AG09319 (cell line): ENCODE data around the gene DYNC2I2.
"Not testable (repeated sequence)": the region's sequence is repeated elsewhere in the genome, so short reads cannot be mapped to it uniquely, and the experiment has no call there.

Experiments
- DNase-seq: peaks from one replicate; pipeline ENCODE4 v3.0.0-alpha.2; 2010; ENCODE audit warnings: low read depth; ENCODE audit errors: extremely low read depth
- TF ChIP-seq, protein P1 (sequence below): IDR thresholded peaks from 2 replicates; pipeline ENCODE4 v1.5.1; 2011; ENCODE audit warnings: low read depth, mild to moderate bottlenecking, inconsistent platforms, low read length, moderate library complexity

The DYNC2I2 gene

DNA sequence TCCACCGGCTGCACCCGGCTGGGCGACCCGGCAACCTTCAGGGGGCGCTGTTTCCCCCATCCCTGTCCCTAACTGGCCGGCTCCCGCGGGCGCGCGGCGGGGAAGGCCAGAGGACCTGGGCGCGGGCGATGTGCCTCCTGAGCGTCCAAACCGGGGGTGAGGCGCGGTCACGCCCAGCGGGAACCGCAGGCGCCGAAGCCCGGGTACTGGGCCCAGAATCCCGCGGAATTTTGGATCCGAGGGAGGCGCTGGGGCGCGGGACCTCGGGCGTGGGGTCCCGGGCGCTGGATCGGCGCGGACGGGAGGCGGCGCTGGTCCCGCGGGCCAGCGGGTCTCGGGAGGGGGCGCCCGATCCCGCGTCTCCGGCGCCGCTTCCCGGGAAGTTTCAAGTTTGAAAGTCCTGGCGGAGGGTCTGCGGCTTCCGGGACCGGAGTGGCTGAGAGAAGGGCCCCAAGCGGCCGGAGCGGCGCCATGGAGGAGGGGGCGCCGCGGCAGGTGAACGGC is 45.9 kb upstream of the DYNC2I2 start, which contains the start of gene PKN3:
Gene PKN3, plus strand, starts transcription at position 59 of the 504 bp plus-strand sequence. Its CDS starts 413 bp downstream, at position 472.
- TF ChIP-seq, protein P1, sequence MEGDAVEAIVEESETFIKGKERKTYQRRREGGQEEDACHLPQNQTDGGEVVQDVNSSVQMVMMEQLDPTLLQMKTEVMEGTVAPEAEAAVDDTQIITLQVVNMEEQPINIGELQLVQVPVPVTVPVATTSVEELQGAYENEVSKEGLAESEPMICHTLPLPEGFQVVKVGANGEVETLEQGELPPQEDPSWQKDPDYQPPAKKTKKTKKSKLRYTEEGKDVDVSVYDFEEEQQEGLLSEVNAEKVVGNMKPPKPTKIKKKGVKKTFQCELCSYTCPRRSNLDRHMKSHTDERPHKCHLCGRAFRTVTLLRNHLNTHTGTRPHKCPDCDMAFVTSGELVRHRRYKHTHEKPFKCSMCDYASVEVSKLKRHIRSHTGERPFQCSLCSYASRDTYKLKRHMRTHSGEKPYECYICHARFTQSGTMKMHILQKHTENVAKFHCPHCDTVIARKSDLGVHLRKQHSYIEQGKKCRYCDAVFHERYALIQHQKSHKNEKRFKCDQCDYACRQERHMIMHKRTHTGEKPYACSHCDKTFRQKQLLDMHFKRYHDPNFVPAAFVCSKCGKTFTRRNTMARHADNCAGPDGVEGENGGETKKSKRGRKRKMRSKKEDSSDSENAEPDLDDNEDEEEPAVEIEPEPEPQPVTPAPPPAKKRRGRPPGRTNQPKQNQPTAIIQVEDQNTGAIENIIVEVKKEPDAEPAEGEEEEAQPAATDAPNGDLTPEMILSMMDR, result peak; percentile 75
- no peak for DNase-seq

DNA sequence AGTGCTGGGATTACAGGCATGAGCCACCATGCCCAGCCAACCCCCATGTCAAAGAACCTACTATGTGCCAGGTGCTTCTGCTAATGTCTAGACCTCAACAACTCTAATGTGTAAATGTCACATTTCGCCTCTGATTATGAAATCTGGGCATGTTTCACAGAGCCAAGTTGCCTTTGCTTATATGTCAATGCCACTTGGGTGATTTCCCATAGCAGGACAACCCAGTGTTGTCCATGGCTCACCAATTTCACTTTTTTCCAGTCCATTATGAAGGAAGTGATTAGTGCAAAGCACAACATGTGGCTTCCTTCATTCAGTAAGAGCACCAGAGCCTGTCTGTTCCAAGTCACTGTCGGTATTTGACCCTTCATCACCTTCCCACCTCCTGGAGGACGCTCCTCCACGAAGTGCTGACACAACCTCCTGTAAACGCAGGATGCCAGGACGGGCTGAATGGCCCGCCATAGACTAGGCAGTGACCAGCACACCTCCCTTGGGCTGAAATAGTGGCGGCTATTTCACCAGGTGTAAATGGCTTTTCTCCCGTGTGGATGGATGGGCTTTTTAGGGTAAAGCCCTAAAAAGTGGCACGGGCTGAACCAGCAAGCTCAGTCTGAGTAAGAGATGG is 44.7 kb upstream of the DYNC2I2 start:
- no peak for DNase-seq
- TF ChIP-seq, protein P1, result no peak

DNA sequence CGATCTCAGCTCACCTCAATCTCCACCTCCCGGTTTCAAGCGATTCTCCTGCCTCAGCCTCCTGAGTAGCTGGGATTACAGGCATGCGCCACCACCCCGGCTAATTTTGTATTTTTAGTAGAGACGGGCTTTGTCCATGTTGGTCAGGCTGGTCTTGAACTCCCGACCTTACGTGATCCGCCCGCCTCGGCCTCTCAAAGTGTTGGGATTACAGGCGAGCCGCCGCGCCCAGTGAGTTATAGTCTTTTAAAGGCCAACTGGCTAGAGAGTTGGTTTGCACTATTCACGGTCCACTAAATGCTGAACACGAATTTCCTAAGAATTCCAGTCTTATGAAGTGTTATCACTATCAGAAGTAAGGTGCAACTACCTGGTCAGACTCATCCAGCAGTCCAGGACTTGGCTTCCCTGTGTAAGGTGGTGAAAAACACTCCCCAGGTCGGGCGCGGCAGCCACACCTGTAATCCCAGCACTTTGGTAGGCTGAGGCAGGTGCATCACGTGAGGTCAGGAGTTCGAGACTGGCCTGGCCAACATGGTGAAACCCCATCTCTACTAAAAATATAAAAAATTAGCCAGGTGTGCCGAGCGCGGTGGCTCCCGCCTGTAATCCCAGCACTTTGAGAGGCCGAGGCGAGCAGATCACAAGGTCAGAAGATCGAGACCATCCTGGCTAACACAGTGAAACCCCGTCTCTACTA is 42.6 kb upstream of the DYNC2I2 start:
- DNase-seq, result not testable (repeated sequence)

DNA sequence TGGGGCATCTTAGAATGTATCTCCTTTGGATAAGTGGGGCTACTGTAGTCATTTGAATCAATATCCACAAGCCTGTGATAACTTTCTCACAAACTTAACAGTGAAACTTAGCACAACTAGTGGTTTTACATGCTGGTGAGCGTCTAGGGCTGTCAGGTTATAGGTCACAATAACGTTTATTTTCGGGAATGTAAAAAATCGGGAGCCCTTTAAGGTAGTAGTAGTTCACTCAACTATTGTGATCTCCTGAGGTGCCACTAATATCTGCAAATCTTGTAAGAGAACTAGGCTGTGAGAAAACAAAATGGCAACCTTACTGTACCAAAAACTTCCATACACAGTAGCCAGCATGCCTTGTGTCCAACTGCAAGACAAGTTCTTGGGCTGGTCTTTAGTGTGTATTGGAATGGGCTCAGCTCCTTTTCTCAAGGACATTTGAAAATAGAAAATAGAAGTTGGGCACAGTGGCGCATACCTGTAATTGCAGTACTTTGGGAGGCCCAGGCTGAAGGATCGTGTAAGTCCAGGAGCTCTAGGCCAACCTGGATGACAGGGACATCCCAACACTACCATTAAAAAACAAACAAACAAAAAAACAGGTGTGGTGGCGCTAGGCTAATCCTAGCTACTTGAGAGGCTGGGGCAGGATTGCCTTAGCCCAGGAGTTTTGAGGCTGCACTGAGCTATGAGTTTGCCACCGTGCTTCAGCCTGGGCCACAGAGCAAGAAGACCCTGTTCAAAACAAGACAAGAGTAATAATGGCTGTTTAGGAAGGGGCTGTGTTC is 40.5 kb upstream of the DYNC2I2 start:
- DNase-seq, result no peak
- TF ChIP-seq, protein P1, result no peak

DNA sequence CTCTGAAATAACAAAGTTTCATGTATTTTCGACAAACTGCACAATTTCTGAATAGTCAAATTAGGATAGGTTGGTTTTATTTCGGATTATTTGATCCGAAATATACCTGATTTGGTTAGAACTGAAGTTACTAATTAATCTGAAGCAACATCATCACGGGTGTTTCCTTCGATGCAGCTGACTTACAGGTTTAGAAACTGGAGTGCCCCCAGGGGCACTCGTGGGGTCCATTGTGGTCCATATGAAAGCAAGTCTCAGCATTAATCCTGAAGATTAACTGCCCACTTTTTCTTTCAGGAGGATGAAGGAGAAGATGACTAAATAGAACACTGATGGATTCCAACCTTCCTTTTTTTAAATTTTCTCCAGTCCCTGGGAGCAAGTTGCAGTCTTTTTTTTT is 37.7 kb upstream of the DYNC2I2 start:
- DNase-seq, result no peak
- TF ChIP-seq, protein P1, result no peak

DNA sequence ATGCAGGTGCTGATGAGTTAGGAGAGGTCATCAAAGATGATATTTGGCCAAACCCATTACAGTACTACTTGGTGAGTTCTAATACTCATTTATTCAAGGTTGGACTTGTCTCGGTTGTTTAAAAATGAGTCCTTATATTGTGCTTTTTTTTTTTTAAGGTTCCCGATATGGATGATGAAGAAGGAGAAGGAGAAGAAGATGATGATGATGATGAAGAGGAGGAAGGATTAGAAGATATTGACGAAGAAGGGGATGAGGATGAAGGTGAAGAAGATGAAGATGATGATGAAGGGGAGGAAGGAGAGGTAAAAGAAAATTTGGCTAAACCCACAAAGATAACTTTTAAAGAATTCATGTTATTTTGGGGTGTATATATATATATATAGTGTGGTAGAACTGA is 37.1 kb upstream of the DYNC2I2 start:
- DNase-seq, result not testable (repeated sequence)

DNA sequence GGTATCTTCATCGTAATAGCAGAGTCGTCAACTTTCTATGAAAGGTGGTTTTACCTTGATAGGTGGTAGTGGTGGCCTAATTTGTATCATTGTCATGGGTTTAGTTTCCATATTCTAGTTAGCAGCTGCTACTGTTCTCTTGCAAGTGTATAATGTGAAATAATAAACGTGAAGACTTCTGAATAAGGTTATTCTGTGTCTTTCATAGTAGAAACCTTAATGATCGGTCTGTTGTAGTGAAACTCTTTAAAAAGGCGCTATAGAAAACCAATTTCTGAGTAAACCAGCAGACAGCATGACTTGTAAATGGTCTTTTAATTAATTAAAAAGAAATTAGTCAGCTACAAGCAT is 34.0 kb upstream of the DYNC2I2 start:
- TF ChIP-seq, protein P1, result no peak
- no peak for DNase-seq
